ENCODE measurements around the gene ABCB8. TPM values are rescaled to one million over a fixed set of nuclear protein-coding genes. Genes with fewer than 3 reads are reported as not detected.

The ABCB8 gene
- total and polyA plus RNA-seq, 12 donors, result 16.7 to 42.2 (median 24.6) TPM

- no peak for ATAC-seq
- WGBS, 2 donors, result 67 to 77% methylated on average over 6 of the region's 6 CpGs
- H3K9me3 ChIP-seq, result no peaks in the 10 kb centered on the region
- DNase-seq, result no peak
- H3K4me1 ChIP-seq, result peaks cover 5 to 75% (median 47%) of the 10 kb centered on the region in 9 donors
- no peak overlapping the region for H3K4me3 ChIP-seq
- H3K36me3 ChIP-seq, result peaks cover 0 to 23% (median 0%) of the 10 kb centered on the region in 9 donors
- intact Hi-C loops (cut with DNase I), result loop anchor here in 2 of 10 donors (10.0 kb wide), 2 partner anchors 47 to 117 kb away; no protein-coding TSS in a partner anchor
- peak overlapping the region in 1 of 10 donors; percentile 26 for H3K27ac ChIP-seq
- peaks cover 0 to 19% (median 8%) of the 10 kb centered on the region in 7 donors for H3K27me3 ChIP-seq
- no peak for TF ChIP-seq CTCF (IDR thresholded peaks at IDR 0.05)
Observed at GRCh38 chr7:151012031-151012692, 16.1 kb upstream of the ABCB8 start.

DNA sequence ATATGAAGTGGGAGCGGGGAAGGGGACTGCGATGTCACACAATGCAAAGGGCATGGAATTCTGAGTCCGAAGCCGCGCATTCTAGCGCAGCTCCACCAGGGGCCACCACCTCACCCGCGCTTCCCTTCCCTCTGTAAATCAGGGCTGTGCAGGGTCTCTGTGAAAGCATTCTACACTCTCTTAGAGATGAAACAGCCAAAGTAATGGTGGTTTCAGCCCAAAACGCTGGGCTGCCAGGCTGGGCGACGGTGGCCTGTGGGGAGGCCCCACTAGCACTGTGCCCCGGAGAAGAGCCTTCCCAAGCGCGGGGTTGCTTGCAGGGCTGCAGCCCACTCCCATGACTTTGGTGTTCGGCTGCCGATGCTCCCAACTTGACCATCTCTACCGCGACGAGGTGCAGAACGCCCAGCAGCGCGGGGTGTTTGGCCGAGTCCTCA is 15.3 kb upstream of the ABCB8 start:
- ATAC-seq, result peak in 2 of 8 donors; percentile 8 to 15
- DNase-seq, result no peak
- intact Hi-C loops (cut with DNase I), result loop anchor here in 2 of 10 donors (1.0 to 10.0 kb wide), 3 partner anchors 48 to 118 kb away; no protein-coding TSS in a partner anchor

GRCh38 chr7:151013356-151013732 is 14.9 kb upstream of the ABCB8 start:
- no peak for DNase-seq
- H3K36me3 ChIP-seq, result peaks cover 0 to 23% (median 0%) of the 10 kb centered on the region in 9 donors
- 19 to 33% methylated on average over 21 to 26 of the region's 26 CpGs for WGBS, 2 donors
- peaks cover 0 to 30% (median 19%) of the 10 kb centered on the region in 7 donors for H3K27me3 ChIP-seq
- no peaks in the 10 kb centered on the region for H3K9me3 ChIP-seq
- peaks cover 7 to 74% (median 43%) of the 10 kb centered on the region in 9 donors for H3K4me1 ChIP-seq
- H3K27ac ChIP-seq, result no peak overlapping the region
- TF ChIP-seq CTCF (IDR thresholded peaks at IDR 0.05), result no peak
- peak in 2 of 8 donors; percentile 4 for ATAC-seq
- H3K4me3 ChIP-seq, result peak overlapping the region in 9 of 10 donors; percentile 11 to 47 (median 36)
- intact Hi-C loops (cut with DNase I), result loop anchor here in 2 of 10 donors (1.0 to 10.0 kb wide), 3 partner anchors 49 to 119 kb away; no protein-coding TSS in a partner anchor

More for the DNA sequence above, 15.3 kb upstream of the ABCB8 start:
- TF ChIP-seq CTCF (IDR thresholded peaks at IDR 0.05), result peak in 8 of 9 donors; percentile 25 to 56 (median 44)
- Histone ChIP-seq H3K36me3 (peaks cover 0 to 23% (median 0%) of the 10 kb centered on the region in 9 donors), H3K27me3 (peaks cover 0 to 26% (median 16%) of the 10 kb centered on the region in 7 donors), H3K4me3 (peak overlapping the region in 6 of 10 donors; percentile 11 to 46 (median 30)), H3K4me1 (peaks cover 3 to 74% (median 43%) of the 10 kb centered on the region in 9 donors), H3K27ac (peak overlapping the region in 1 of 10 donors; percentile 20), H3K9me3 (no peaks in the 10 kb centered on the region)
- WGBS, 2 donors, result 38 to 40% methylated on average over 23 of the region's 23 CpGs

- H3K4me3 ChIP-seq, result peak overlapping the region in 9 of 10 donors; percentile 11 to 47 (median 36)
Observed at GRCh38 chr7:151013733-151014497, 14.3 kb upstream of the ABCB8 start.

More at GRCh38 chr7:151013733-151014497, 14.3 kb upstream of the ABCB8 start:
- peaks cover 0 to 35% (median 24%) of the 10 kb centered on the region in 7 donors for H3K27me3 ChIP-seq
- H3K36me3 ChIP-seq, result peaks cover 0 to 23% (median 0%) of the 10 kb centered on the region in 9 donors
- peak in 1 of 9 donors; percentile 16 for TF ChIP-seq CTCF (IDR thresholded peaks at IDR 0.05)
- peak; percentile 62 to 68 for DNase-seq
- intact Hi-C loops (cut with DNase I), result loop anchor here in 2 of 10 donors (1.0 to 10.0 kb wide), 3 partner anchors 49 to 119 kb away; no protein-coding TSS in a partner anchor
- H3K27ac ChIP-seq, result peak overlapping the region in 2 of 10 donors; percentile 28 to 73
- H3K4me1 ChIP-seq, result peaks cover 9 to 74% (median 42%) of the 10 kb centered on the region in 9 donors
- 35 to 38% methylated on average over 55 of the region's 55 CpGs for WGBS, 2 donors
- peak in 5 of 8 donors; percentile 2 to 26 (median 9) for ATAC-seq
- H3K9me3 ChIP-seq, result no peaks in the 10 kb centered on the region
